IMR-90 (cell line): ENCODE results near the gene CFAP97D2. TPM values are rescaled to one million over a fixed set of nuclear protein-coding genes. Genes with fewer than 3 reads are reported as not detected.

Experiments used
- ATAC-seq: fragments of 200-7000 bp; cut with Tn5 transposase; 2 replicates; pipeline ENCODE4 v1.9.1; 2020; ENCODE audit warnings: low read depth, mild to moderate bottlenecking, moderate library complexity
- BruUV-seq: library from RNA; stranded (reverse); fragments of 400-500 nt; replicated peaks from 2 replicates; lab custom pipeline; 2021; lab: Mats Ljungman, UMichigan
- CTCF ChIA-PET: fragments of 300-600 bp; formaldehyde crosslinking; extraction: SDS; loops from one replicate; lab custom pipeline; 2021; ENCODE audit warnings: antibody characterized with exemption; lab: Yijun Ruan, JAX
- POLR2A ChIA-PET: fragments of 300-600 bp; sonication (Branson Sonifier 250); formaldehyde crosslinking; loops from one replicate; lab custom pipeline; 2022; ENCODE audit warnings: antibody characterized with exemption; ENCODE audit not compliant: unreplicated experiment; lab: Charles Lee
- DNase-seq: peaks from one replicate; pipeline ENCODE4 v3.0.0; 2013
- H2AFZ ChIP-seq: replicated peaks from 2 replicates; pipeline ENCODE3; 2013; ENCODE audit warnings: low read length, mild to moderate bottlenecking; ENCODE audit not compliant: poor library complexity
- H2AK5ac ChIP-seq: 2 replicates; pipeline ENCODE4 v1.6.1; 2013; ENCODE audit warnings: low read depth, low read length, inconsistent platforms
- H2AK9ac ChIP-seq: replicated peaks from 2 replicates; pipeline ENCODE3; 2013; ENCODE audit warnings: mild to moderate bottlenecking, low read depth, low read length, moderate library complexity; ENCODE audit not compliant: poor library complexity
- H2BK120ac ChIP-seq: 2 replicates; pipeline ENCODE4 v1.6.1; 2013; ENCODE audit warnings: low read depth, low read length, inconsistent platforms
- H2BK15ac ChIP-seq: 3 replicates; pipeline ENCODE4 v1.6.1; 2013; ENCODE audit warnings: low read depth, low read length, inconsistent platforms
- H2BK20ac ChIP-seq: 2 replicates; pipeline ENCODE4 v1.6.1; 2013; ENCODE audit warnings: low read depth, mild to moderate bottlenecking, inconsistent platforms, low read length, moderate library complexity
- H2BK5ac ChIP-seq: 2 replicates; pipeline ENCODE4 v1.6.1; 2013; ENCODE audit warnings: mild to moderate bottlenecking, low read depth, low read length, inconsistent platforms; ENCODE audit not compliant: poor library complexity, severe bottlenecking
- H3K14ac ChIP-seq: replicated peaks from 2 replicates; pipeline ENCODE4 v1.6.1; 2013; ENCODE audit warnings: low read depth, low read length, inconsistent platforms
- H3K18ac ChIP-seq: 2 replicates; pipeline ENCODE4 v1.6.1; 2013; ENCODE audit warnings: low read depth, low read length, control low read depth
- H3K23ac ChIP-seq: 2 replicates; pipeline ENCODE4 v1.6.1; 2013; ENCODE audit warnings: low read depth, low read length, inconsistent platforms
- H3K27ac ChIP-seq: 2 replicates; pipeline ENCODE4 v1.5.1; 2013; ENCODE audit warnings: mild to moderate bottlenecking, control low read depth, low read length; ENCODE audit not compliant: insufficient read depth
- H3K27me3 ChIP-seq: 2 replicates; pipeline ENCODE4 v1.6.1; 2013; ENCODE audit warnings: low read length; ENCODE audit not compliant: control insufficient read depth, insufficient read depth
- H3K36me3 ChIP-seq: 2 replicates; pipeline ENCODE4 v1.6.1; 2013; ENCODE audit warnings: low read length, mixed read lengths; ENCODE audit not compliant: control insufficient read depth, insufficient read depth
- H3K4ac ChIP-seq: 2 replicates; pipeline ENCODE4 v1.6.1; 2013; ENCODE audit warnings: low read depth, low read length, inconsistent platforms
- H3K4me1 ChIP-seq: 2 replicates; pipeline ENCODE4 v1.6.1; 2013; ENCODE audit warnings: low read length, mixed read lengths; ENCODE audit not compliant: control insufficient read depth, insufficient read depth
- H3K4me2 ChIP-seq: 2 replicates; pipeline ENCODE4 v1.6.1; 2013; ENCODE audit warnings: low read depth, mild to moderate bottlenecking, control low read depth, low read length, moderate library complexity
- H3K4me3 ChIP-seq: 2 replicates; pipeline ENCODE4 v1.5.1; 2013; ENCODE audit warnings: low read depth, mild to moderate bottlenecking, control low read depth, low read length, moderate library complexity; ENCODE audit not compliant: insufficient read depth
- H3K56ac ChIP-seq: 2 replicates; pipeline ENCODE4 v1.6.1; 2013; ENCODE audit warnings: low read length, inconsistent platforms; ENCODE audit not compliant: insufficient read depth; ENCODE audit errors: extremely low read depth
- H3K79me1 ChIP-seq, 2 experiments: 2 replicates each; pipeline ENCODE4 v1.6.1; 2013; ENCODE audit warnings: low read length in 2 of 2, inconsistent platforms in 1 of 2, low read depth in 1 of 2
- H3K9ac ChIP-seq: 2 replicates; pipeline ENCODE4 v1.6.1; 2013; ENCODE audit warnings: low read depth, low read length, control low read depth
- H3K9me1 ChIP-seq: 2 replicates; pipeline ENCODE4 v1.6.1; 2013; ENCODE audit warnings: low read length, inconsistent platforms; ENCODE audit not compliant: insufficient read depth
- H3K9me3 ChIP-seq: 2 replicates; pipeline ENCODE4 v1.6.1; 2013; ENCODE audit warnings: low read length; ENCODE audit not compliant: control insufficient read depth, insufficient read depth
- H4K20me1 ChIP-seq: 2 replicates; pipeline ENCODE4 v1.6.1; 2013; ENCODE audit warnings: low read length, inconsistent platforms; ENCODE audit not compliant: insufficient read depth
- H4K5ac ChIP-seq: 2 replicates; pipeline ENCODE4 v1.6.1; 2013; ENCODE audit warnings: mild to moderate bottlenecking, low read depth, low read length, control low read depth
- H4K8ac ChIP-seq, 2 experiments: 2 replicates each; pipeline ENCODE4 v1.6.1; 2013; ENCODE audit warnings: low read depth in 2 of 2, low read length in 2 of 2, control low read depth in 1 of 2, inconsistent platforms in 1 of 2
- H4K91ac ChIP-seq: 2 replicates; pipeline ENCODE4 v1.6.1; 2013; ENCODE audit warnings: low read depth, low read length, inconsistent platforms; ENCODE audit not compliant: insufficient read depth
- BHLHE40 ChIP-seq: fragments of 150-350 bp; IDR thresholded peaks from 2 replicates; pipeline ENCODE4 v1.6.1; 2016; ENCODE audit warnings: mild to moderate bottlenecking, low read depth, low read length
- MXI1 ChIP-seq: IDR thresholded peaks from 2 replicates; pipeline ENCODE4 v1.6.1; 2012; ENCODE audit warnings: low read depth, mild to moderate bottlenecking, low read length, moderate library complexity, borderline replicate concordance
- POLR2A ChIP-seq: IDR thresholded peaks from 2 replicates; pipeline ENCODE4 v1.6.1; 2012; ENCODE audit warnings: mild to moderate bottlenecking, low read depth, low read length
- RCOR1 ChIP-seq: IDR thresholded peaks from 2 replicates; pipeline ENCODE4 v1.6.1; 2012; ENCODE audit warnings: mild to moderate bottlenecking, low read length, improper control_type of control experiment; ENCODE audit not compliant: insufficient replicate concordance
- WGBS, 2 experiments: methylation state at CpG; one replicate each; pipeline versions ENCODE4 v1.1.5 to v1.1.7; 2013; ENCODE audit warnings: missing lambda C conversion rate in 2 of 2; ENCODE audit not compliant: insufficient read length in 1 of 2; ENCODE audit errors: extremely low coverage in 2 of 2; 5-methylcytosine and 5-hydroxymethylcytosine counted together
- dilution Hi-C: fragments of 300-500 bp; cut with HindIII; formaldehyde crosslinking; loops from one replicate; pipeline ENCODE4 v1.14.3; 2018; ENCODE audit warnings: low sequenced_read_pairs; ENCODE audit not compliant: unreplicated experiment
- in situ Hi-C: fragments of 300-500 bp; cut with MboI; formaldehyde crosslinking; loops from 3 replicates; pipeline ENCODE4 v1.14.3; 2019; ENCODE audit warnings: low sequenced_read_pairs, inconsistent platforms, mixed read lengths
- intact Hi-C: fragments of 100-400 bp; cut with micrococcal nuclease; formaldehyde crosslinking; loops from 2 replicates; pipeline ENCODE4 v1.10.0; 2022
- polyA plus RNA-seq, 3 experiments: library from polyadenylated mRNA; depleted of rRNA; stranded (reverse); fragments of >200 nt; gene quantifications; 2 replicates each; pipeline ENCODE4 v1.2.3, GENCODE V29; 2012; ENCODE audit warnings: low replicate concordance in 1 of 3
- total RNA-seq: library from RNA; depleted of rRNA; stranded (reverse); fragments of >200 nt; gene quantifications from 2 replicates; pipeline ENCODE4 v1.2.3, GENCODE V29; 2012
- TF ChIP-seq, protein P1 (sequence below): fragments of 150-350 bp; IDR thresholded peaks from 2 replicates; pipeline ENCODE4 v1.6.1; 2016; ENCODE audit warnings: low read depth, mild to moderate bottlenecking, low read length, moderate library complexity, borderline replicate concordance

CFAP97D2 gene
- total and polyA plus RNA-seq, 2 of the 4 experiments (the other 2 are of a cell fraction): not detected

DNA sequence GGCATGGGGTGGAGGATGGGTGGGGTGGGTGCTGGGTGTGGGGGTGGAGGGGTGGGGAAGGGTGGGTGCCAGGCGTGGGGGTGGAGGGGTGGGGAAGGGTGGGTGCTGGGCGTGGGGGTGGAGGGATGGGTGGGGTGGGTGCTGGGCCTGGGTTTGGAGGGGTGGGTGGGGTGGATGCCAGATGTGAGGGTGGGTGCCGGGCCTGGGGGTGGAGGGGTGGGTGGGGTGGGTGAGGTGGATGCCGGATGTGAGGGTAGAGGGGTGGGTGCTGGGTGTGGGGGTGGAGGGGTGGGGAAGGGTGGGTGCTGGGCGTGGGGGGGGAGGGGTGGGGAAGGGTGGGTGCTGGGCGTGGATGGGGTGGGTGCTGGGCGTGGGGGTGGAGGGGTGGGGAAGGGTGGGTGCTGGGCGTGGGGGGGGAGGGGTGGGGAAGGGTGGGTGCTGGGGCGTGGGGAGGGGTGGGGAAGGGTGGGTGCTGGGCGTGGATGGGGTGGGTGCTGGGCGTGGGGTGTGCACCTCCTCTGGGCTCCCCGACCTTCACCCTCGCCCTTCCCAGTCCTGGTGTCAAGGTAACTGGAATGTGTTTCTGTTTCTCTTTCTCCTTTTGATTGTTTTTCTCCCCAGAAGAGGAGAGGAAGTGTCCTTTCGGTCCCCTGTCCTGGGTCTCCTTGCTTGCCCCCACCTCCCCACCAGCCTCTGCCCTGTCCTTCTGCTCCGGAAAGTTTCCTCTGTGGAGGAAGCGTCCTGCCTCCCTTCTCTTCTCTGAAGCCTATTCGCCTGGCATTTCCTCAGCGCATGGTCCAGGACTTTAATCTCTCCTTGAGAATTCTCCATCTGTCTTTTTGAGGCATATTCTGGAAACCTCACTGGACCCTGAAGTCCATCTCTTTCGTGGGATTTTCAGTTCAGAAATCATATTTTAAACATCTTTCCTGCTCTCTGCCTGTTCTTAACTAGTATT lies 22.9 kb upstream of the CFAP97D2 start:
- TF ChIP-seq RCOR1: no peak
- no peak for TF ChIP-seq MXI1
- no peak for TF ChIP-seq BHLHE40
- TF ChIP-seq, protein P1, sequence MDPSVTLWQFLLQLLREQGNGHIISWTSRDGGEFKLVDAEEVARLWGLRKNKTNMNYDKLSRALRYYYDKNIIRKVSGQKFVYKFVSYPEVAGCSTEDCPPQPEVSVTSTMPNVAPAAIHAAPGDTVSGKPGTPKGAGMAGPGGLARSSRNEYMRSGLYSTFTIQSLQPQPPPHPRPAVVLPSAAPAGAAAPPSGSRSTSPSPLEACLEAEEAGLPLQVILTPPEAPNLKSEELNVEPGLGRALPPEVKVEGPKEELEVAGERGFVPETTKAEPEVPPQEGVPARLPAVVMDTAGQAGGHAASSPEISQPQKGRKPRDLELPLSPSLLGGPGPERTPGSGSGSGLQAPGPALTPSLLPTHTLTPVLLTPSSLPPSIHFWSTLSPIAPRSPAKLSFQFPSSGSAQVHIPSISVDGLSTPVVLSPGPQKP: no peak
- no peak for TF ChIP-seq POLR2A
- Histone ChIP-seq H3K4me1 (no peaks in the 10 kb centered on the region), H4K20me1 (no peaks in the 10 kb centered on the region; the same call in none of the 2 replicates), H3K18ac (no peak overlapping the region), H3K4me2 (0 out of 2 replicates have a peak overlapping the region, but pooled peaks have one; percentile 2), H3K27ac (no peak overlapping the region), H3K9me1 (no peaks in the 10 kb centered on the region), H2BK15ac (no peak overlapping the region), H4K8ac (no peak overlapping the region), H3K27me3 (peaks cover 29% of the 10 kb centered on the region), H3K79me1 (no peaks in the 10 kb centered on the region), H4K5ac (no peak overlapping the region), H2AK5ac (no peak overlapping the region), H3K36me3 (no peaks in the 10 kb centered on the region), H3K14ac (no peak overlapping the region), H3K4ac (no peak overlapping the region), H3K9me3 (no peaks in the 10 kb centered on the region; the same call in 1 of the 2 replicates), H2BK5ac (no peak overlapping the region), H2AK9ac (no peak overlapping the region), H3K56ac (no peak overlapping the region), H3K9ac (no peak overlapping the region), H2BK120ac (no peak overlapping the region), H3K23ac (no peak overlapping the region), H2AFZ (no peak overlapping the region), H3K4me3 (no peak overlapping the region), H4K91ac (no peak overlapping the region), H2BK20ac (no peak overlapping the region)
- BruUV-seq: no TSS peak
- intact Hi-C loops (no loop called here), dilution Hi-C loops (no loop called here), in situ Hi-C loops (no loop called here)
- ATAC-seq (no peak), DNase-seq (no peak)
- ChIA-PET POLR2A (no interaction called here), CTCF (no interaction called here)
- WGBS, 2 experiments: 48% methylated on average over 4 of the region's 19 CpGs; no CpG with 5 or more reads in 1 of the 2 experiments
